HG03060 (cell line): ENCODE measurements around the gene HOXB2.

Experiments
- ATAC-seq: cut with Tn5 transposase; IDR thresholded peaks from one replicate; pipeline ENCODE4 v1.9.1; 2021; ENCODE audit warnings: low read depth, moderate number of reproducible peaks; ENCODE audit not compliant: unreplicated experiment

The HOXB2 gene

GRCh38 chr17:48545022-48545375, at the start of gene HOXB2:
Gene HOXB2 (minus strand): TSS chr17:48545109. CDS start chr17:48544911, 198 bp downstream.
- no peak for ATAC-seq

DNA sequence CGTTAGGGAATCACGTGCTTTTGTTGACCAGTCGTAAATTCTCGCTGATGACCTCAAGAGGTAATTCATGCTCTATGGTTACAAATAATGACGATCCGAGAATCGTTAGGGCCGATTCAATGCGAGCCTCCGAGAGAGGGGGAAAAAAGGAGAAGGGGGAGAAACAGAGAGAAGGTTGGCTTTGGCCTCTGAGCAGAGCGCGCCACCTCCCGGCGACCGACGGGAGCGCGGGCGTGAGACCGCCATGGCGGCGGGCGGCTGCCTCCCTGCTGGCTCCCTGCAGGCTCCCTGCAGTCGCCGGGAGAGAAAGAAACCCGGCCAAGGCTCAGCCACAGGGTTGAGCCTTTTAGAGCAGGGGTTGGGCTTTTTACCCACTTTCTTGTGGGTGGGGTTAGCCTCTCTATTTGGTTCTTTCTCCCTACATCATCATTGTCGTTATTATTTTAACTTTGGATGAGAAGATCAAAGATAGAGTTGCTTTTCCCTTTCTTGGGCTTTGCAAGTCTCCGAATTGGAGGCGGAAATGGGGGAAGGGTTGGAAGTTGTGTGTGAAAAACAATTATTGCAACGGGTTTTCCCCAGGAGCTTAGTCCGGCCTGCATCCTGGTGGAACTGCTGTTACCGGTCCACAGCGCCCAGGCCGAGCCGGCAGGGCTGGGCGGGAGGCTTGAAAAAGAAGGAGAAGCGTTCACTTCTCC, 49.1 kb upstream of the HOXB2 start:
- ATAC-seq = no peak

- no peak for ATAC-seq
Observed at GRCh38 chr17:48593126-48593829, 48.4 kb upstream of the HOXB2 start, which contains the start of gene HOXB5. Gene HOXB5 (minus strand): TSS chr17:48593779. CDS start chr17:48593682, 97 bp downstream.

DNA sequence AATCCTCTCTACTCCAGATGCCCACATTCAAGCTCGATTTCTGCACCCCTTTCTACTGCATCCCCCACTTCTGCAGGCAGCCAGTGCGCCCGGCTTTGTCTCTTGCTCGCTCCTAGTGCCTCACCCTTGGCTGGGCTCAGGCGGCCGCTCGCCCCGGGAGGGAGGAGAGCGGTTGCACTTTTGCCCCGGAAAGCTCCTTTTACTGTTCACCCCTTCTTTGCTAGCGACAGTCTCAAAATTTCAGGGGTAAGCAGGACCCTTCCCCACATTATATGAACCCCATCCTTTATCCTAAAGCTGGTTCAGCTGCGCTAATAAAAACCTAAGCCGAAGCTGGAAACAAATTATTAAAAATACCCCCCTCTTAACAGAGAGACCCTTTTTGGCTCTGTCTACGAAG, 47.7 kb upstream of the HOXB2 start:
- ATAC-seq = no peak

DNA sequence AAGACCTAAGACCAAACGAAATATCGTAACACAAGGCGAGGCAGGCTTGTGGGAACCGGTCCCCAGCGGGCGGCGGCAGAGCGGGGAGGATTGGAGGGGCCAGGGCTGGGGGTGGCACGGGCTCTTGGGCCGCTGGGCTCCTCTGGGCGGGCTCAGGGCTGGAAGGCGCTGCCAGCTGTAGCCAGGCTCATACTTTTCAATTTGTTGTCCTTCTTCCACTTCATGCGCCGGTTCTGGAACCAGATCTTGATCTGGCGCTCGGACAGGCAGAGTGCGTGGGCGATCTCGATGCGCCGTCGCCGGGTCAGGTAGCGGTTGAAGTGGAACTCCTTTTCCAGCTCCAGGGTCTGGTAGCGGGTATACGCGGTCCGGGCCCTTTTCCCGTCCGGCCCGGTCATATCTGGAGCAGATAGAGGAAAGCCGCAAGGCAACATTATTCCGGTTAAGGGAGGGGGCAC, 47.2 kb upstream of the HOXB2 start:
- ATAC-seq = no peak

DNA sequence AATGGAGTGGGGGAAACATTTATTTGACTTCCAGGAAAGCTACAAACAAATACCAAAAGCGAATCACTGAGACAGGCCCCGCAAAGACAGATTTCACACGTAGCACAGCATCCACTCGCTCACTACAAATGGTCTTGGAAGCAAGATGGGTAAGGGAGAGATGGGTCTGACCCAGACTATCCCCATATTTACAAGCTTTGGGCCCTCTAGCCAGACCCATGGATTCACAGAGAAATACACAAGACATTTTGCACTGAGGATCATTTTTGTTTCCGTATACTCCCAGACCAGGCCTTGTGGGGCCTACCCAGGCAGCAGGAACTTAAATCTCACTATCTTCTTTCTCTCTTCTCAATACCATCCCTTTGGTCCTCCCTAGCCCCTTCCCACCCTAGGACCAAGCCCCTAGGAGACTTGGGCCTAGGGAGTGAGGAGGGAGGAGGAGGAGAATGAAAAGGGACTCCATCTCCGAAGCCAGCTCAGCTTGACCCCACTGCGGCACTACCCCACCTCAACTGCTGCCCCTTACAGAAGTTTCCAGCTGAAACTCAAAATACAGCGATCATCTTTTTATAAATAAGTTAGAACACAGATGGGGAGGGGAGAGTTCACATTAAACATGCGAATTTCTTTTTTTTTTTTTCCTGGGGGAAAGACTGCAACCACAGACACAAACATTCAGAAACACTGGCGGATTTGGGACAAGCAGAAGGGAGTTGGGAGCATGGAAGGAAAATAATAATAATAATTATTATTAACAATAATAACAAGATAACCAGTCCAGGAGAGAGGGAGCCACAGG, 46.5 kb upstream of the HOXB2 start:
- no peak for ATAC-seq

GRCh38 chr17:48590607-48591161, 45.8 kb upstream of the HOXB2 start:
- ATAC-seq = no peak

DNA sequence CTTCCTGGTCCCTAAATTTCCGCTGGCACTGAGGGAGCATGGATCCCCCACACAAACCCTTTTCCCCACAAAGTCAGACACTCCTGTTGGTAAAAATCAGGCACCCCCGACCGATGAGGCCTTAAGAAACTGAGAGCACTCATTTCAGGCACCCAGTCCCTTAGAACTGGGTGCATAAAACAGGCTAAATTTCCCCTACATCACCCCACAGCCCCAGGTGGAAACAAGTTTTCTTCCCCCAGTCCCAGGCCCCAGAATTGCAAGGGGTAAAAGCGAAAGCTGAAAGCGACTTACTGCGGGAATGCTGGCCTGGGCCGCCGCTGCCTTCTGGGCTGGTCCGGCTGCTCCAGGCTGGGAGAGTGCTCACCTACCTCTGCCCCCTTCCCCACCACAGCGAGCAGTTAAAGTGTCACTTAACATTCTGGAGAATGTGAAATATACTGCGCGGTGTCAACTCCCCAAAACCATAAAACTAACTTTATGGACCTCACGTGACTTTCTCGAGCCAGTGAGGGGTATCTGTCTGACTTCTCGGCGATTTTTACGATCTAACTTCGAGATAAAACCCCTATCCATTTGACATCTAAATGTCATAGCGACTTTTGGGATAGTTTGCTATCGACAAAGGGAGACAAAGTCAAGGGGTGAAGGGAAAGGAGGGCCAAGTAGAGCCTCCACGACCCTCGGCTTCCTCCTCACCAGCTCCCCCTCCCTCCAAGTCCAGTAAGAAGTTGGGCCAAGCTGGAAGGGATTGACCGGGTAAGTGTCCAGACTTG, 45.1 kb upstream of the HOXB2 start, which contains the start of gene HOXB3:
Gene HOXB3, minus strand, starts transcription at position 411 of the 776 bp plus-strand sequence. CDS start 37,767 bp downstream, outside the sequence.
- ATAC-seq = no peak

DNA sequence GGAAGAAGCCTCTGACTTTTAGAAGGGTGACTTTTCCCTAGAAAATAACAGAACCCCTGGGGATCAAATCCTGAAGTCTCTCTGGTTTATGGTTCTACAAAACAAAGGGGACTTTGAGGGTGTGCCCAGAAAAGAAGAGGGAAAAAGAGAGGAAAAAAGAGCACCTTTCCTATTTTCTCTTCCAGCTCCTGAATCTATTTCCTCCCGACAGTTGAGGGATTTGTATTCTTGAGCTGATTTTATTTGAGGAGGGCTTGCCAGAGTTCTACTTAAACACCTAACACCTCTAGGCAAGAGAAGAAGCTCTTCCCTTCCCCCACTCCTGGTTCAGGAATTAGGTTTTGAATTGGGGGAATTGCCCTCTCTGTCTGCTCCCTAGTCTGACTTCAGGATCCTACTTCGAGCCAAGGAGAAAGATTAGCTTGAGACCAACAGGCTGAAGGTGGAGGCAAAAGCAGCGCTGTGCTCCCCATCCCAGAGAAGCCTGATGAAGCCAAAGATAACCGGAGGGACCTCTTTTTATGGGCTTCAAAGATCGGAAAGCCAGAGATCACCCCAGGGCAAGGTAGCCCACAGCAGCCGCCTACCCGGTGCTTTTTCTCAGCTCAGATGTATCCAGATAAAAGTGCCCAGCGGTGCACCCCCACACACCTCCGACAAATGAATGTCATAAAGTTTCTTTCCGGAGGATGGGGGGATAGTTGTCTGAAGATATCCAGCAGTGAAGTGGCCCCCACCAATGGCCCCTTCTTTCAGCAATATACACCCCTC, 44.3 kb upstream of the HOXB2 start:
- no peak for ATAC-seq

DNA sequence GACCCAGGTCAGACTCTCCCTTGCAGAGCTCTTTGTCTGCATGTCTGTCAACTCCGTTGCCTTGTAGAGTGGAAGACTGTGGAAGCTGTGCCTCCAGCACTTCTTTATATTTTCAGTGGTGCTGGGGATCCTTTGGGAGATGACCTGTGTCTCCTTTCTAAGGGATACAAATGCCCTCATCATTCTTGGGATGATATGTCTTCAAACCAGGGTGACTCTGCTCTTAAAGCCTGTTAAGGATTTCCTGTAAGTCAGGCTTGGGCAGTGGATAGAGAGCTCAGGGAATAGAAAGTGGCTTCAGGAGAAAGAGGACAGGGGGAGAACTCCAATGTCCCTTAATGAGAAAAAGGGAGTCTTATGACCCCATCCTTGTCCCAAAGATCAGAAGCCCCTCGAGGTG, 43.6 kb upstream of the HOXB2 start:
- ATAC-seq = no peak

DNA sequence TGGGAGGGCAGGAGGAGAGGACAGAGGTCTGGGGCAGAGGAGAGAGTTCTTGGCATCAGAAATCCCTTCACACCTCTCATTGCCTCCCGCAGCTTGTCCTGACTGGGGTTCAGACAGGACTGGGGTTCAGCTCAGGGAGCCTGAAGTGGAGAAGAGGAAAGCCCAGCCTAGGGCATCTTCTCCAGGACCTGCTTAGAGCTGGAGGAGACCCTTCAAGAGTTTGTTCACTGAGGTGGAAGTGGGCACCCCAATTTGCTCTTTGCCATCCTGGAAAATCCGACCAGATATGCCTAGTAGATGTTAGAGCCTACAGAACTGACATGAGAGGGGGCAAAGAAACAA, 43.1 kb upstream of the HOXB2 start:
- ATAC-seq = no peak

DNA sequence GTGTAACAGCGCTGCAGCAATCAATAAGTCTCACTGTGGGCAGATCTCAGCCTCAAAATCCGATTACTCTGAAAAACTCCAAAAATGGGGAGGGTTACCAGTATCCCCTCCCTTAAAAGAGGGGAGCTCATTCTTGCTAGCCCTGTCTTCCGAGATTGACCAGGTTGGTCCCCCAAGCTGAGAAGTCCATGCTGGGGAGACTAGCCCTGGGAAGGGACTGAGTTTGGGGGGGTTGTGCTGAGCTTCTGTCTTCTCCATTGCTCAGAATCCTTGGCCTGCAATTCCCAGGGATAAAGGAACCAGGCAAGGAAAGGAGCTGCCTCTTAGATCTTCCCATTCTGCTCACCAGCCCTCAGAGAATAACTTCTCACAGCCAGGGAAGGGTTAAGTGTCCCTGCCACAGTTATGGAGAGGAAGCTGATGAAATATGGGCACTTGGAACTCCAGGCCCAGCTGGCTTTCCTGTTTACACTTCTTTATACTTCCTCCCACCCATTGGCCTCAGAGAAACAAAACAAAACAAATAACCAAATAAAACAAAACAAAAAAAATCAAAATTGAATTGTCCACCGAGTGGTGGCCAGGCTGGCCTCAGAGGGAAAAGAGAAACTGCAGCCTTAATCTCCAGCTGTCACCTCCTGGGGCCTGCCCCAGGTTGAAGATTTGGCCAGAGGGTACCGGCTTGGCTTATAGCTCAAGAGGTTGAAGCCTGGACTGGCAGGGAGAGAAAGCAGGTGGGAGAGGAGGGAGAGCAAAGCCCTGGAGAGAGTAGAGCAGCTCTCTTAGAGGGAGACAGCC, 42.6 kb upstream of the HOXB2 start:
- no peak for ATAC-seq

DNA sequence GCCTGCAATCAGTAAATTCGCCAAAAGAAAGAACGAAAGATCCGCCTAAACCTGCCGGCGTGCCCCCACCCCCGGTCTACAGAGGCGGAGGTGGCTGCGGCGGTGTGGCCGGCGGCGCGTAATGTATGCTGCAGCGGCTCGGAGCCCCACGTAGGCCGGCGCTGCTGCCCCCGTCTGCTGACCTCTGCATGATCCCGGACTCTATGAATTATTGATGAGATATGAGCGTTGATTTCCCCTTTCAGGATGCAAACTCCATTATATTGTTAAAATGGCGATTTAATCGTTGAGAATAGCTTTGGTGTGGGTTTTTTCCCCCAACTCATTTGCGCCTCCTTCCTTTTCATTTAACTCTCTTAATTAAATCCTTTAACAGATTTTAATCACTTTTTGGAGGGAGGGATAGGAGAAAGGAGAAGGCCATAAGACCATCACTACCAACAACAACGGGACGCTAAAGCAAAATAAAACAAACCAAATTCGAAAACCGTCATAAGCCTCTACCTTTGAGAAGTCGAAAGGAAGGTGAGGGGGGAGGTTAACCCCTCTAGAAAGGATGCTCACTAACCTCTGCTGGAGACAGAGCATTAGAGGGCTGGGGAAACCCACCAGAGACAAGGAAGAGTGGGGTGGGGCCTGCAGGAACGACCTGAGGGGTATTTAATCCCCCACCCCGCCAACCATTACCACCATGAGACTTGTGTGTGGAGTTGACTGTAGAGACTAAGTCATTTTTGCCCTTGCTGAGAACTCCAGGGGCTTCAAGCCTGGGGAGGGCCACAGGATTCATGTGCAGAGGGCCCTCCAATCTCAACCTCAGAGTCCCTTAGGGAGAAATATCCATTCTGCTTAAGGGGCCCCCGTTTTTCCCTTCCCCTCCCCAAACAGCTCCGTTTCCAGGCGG, 41.7 kb upstream of the HOXB2 start:
- no peak for ATAC-seq

- no peak for ATAC-seq
Observed at GRCh38 chr17:48584223-48584741, 39.4 kb upstream of the HOXB2 start.

DNA sequence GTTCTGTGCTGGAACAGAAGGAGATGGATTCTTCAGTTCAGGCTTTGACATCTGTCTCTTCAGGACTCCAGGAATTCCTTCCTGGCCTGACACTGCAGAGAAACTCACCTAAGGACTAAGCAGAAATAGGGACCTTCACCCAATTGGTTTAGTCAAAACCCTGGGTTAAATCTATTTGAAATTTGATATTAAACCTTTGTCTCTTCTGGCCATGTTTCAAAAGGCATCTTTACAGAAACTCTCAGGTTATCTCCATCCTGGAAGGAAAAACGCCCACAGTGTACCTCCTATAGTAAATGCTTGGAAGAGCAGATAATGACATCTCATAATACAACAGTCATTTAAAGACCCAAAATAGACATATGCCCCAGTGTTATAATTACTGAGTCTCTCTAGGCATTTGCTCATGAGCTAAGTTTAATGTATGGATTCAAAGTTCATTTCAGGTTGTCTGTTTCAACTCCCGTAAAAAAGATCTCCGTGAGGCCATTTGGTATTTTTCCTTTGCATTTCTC, 38.9 kb upstream of the HOXB2 start:
- no peak for ATAC-seq

DNA sequence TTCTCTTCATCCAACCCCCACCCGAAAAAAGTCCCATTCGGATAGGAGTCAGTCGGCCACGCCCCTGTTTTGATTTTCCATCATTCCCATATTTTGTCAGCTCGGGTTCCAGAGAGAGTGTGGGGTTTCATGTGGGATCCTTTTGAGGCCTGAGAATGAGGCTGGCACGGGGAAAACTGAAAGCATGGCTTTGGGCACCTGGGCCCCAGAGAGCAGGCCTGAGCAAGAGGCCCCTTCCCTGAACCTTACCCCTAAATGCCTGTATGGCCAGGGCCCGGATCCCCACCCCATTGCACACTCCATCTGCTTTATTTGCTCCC, 37.8 kb upstream of the HOXB2 start:
- no peak for ATAC-seq

DNA sequence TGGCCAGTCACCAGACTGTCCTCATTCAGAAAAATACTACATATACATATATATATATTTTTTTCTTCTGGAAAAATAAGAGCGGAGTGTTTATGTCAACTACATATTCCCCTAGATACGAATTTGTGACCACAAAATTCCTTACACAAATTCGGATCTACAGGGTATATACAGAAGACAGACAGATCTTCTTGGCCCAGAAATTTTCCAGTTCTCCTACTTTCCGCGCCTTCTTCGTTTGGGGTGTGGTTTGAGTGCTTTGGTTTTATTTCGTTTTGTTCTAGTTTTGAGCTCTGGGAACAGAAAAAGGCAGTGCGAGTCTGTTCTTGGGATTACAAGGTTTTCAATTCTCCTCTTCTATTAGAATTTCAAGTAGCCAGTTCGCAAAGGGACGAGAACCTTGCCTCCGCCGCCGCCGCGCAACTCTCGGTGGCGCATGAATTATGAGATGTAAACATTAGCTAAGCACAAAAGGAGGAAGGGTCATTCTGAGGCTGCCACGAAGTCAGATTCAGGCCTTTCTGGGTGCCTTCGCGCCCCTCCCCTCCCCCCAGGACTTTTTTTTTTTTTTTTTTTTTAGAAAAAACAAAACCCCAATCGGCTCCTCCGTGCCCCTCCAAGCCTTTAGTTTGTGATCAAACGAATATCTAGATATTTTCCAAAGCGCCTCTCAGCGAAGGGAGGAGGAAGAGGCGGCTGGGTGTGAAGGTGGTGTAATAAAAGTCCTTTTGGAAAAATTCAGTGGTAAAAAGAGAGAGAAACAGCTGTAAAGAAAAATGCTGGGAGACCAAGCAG, 35.0 kb upstream of the HOXB2 start:
- ATAC-seq = no peak
